Ishikawa (cell line): ENCODE results near the gene ADCY4.

Source experiments
- CEBPB ChIP-seq: IDR thresholded peaks from 2 replicates; pipeline ENCODE4 v1.6.1; 2012
- CREB1 ChIP-seq: IDR thresholded peaks from 2 replicates; pipeline ENCODE4 v1.6.1; 2012; ENCODE audit warnings: low read depth
- EP300 ChIP-seq: IDR thresholded peaks from 2 replicates; pipeline ENCODE4 v1.6.1; 2012; ENCODE audit warnings: borderline replicate concordance
- FOXM1 ChIP-seq: IDR thresholded peaks from 2 replicates; pipeline ENCODE4 v1.6.1; 2012; ENCODE audit warnings: low read depth, borderline replicate concordance
- MAX ChIP-seq: IDR thresholded peaks from 2 replicates; pipeline ENCODE4 v1.6.1; 2012
- RAD21 ChIP-seq: IDR thresholded peaks from 2 replicates; pipeline ENCODE4 v1.6.1; 2012; ENCODE audit warnings: low read depth
- REST ChIP-seq: IDR thresholded peaks from 2 replicates; pipeline ENCODE4 v1.6.1; 2012; ENCODE audit warnings: low read depth, mild to moderate bottlenecking
- TCF12 ChIP-seq: IDR thresholded peaks from 2 replicates; pipeline ENCODE4 v1.6.1; 2012; ENCODE audit warnings: low read depth
- TEAD4 ChIP-seq: IDR thresholded peaks from 2 replicates; pipeline ENCODE4 v1.6.1; 2012
- YY1 ChIP-seq: IDR thresholded peaks from 2 replicates; pipeline ENCODE4 v1.6.1; 2012; ENCODE audit warnings: low read depth

- TF ChIP-seq YY1 (no peak), EP300 (no peak), REST (no peak), RAD21 (no peak), TCF12 (no peak), TEAD4 (no peak), FOXM1 (no peak), CREB1 (no peak), CEBPB (no peak), MAX (no peak)
Measured at GRCh38 chr14:24329073-24329663, 5.7 kb downstream of the ADCY4 start.
